HepG2 (cell line): ENCODE results near the gene S100A9. TPM values are rescaled to one million over a fixed set of nuclear protein-coding genes. Genes with fewer than 3 reads are reported as not detected.

Experiments used
- ATAC-seq: fragments of 200-7000 bp; cut with Tn5 transposase; 3 replicates; pipeline ENCODE4 v1.9.1; 2020; ENCODE audit warnings: mild to moderate bottlenecking, moderate library complexity
- BruUV-seq: library from RNA; stranded (reverse); fragments of 400-500 nt; replicated peaks from 2 replicates; lab custom pipeline; 2021; lab: Mats Ljungman, UMichigan
- CTCF ChIA-PET: fragments of 300-600 bp; formaldehyde crosslinking; extraction: SDS; loops from one replicate; lab custom pipeline; 2021; ENCODE audit warnings: low total read pairs, inconsistent platforms, low intra/inter-chr PET ratio; lab: Yijun Ruan, JAX
- POLR2A ChIA-PET: fragments of 350-600 bp; sonication (Branson Sonifier 250); formaldehyde crosslinking; loops from one replicate; lab custom pipeline; 2020; ENCODE audit warnings: antibody characterized with exemption, inconsistent platforms; lab: Yijun Ruan, JAX
- DNase-seq: peaks from one replicate; pipeline ENCODE4 v3.0.0-alpha.2; 2015; ENCODE audit warnings: low spot score
- FAIRE-seq: peaks from 3 replicates; lab custom pipeline; 2011; peaks lifted over from hg19 to GRCh38; lab: Jason Lieb, UNC
- H2AFZ ChIP-seq: one replicate; pipeline ENCODE4 v1.6.1; 2011; ENCODE audit warnings: low read length, inconsistent platforms
- H3K27ac ChIP-seq: fragments of 300-600 bp; 3 replicates; pipeline ENCODE4 v1.8.0; 2011; ENCODE audit warnings: mixed run types, mild to moderate bottlenecking, mixed read lengths, low read length, inconsistent platforms; ENCODE audit not compliant: insufficient read depth; ENCODE audit errors: extremely low read length
- H3K27me3 ChIP-seq, 2 experiments: fragments of 200-600 bp in 1 of 2; 2 replicates in 1 of 2; 3 replicates in 1 of 2; pipeline versions ENCODE4 v1.6.0 to v1.8.0; 2011; ENCODE audit warnings: low read length in 2 of 2, mild to moderate bottlenecking in 2 of 2, moderate library complexity in 2 of 2, inconsistent platforms in 1 of 2; ENCODE audit not compliant: insufficient read depth in 2 of 2, control insufficient read depth in 1 of 2
- H3K36me3 ChIP-seq, 2 experiments: fragments of 200-600 bp in 1 of 2; replicated peaks in 1 of 2; 2 replicates in 1 of 2; 3 replicates in 1 of 2; pipeline versions ENCODE4 v1.5.1 to v1.8.0; 2011; ENCODE audit warnings: low read length in 2 of 2, inconsistent platforms in 1 of 2; ENCODE audit not compliant: insufficient read depth in 2 of 2, control insufficient read depth in 1 of 2
- H3K4me1 ChIP-seq: 2 replicates; pipeline ENCODE4 v1.5.1; 2012; ENCODE audit warnings: low read length, inconsistent platforms; ENCODE audit not compliant: insufficient read depth
- H3K4me2 ChIP-seq: 2 replicates; pipeline ENCODE4 v1.6.0; 2011; ENCODE audit warnings: low read depth, low read length, inconsistent platforms
- H3K4me3 ChIP-seq, 3 experiments: fragments of 200-600 bp in 1 of 3; sonication (generic), shearing (Covaris generic) in 1 of 3; replicated peaks in 1 of 3; 2 replicates each; pipeline ENCODE4 v1.5.1; 2011 to 2016; ENCODE audit warnings: low read length in 3 of 3, inconsistent platforms in 2 of 3, low read depth in 2 of 3, mild to moderate bottlenecking in 2 of 3, control low read depth in 1 of 3, mixed read lengths in 1 of 3; ENCODE audit not compliant: insufficient read depth in 1 of 3
- H3K79me2 ChIP-seq: one replicate; pipeline ENCODE4 v1.6.1; 2011; ENCODE audit warnings: low read length, inconsistent platforms; ENCODE audit not compliant: insufficient read depth
- H3K9ac ChIP-seq: 2 replicates; pipeline ENCODE4 v1.6.0; 2011; ENCODE audit warnings: mild to moderate bottlenecking, low read depth, low read length, inconsistent platforms; ENCODE audit not compliant: insufficient read depth
- H3K9me3 ChIP-seq: 2 replicates; pipeline ENCODE4 v1.5.1; 2012; ENCODE audit warnings: mild to moderate bottlenecking, low read length
- H4K20me1 ChIP-seq: 2 replicates; pipeline ENCODE4 v1.6.0; 2011; ENCODE audit warnings: inconsistent platforms, mild to moderate bottlenecking, low read length, moderate library complexity; ENCODE audit not compliant: insufficient read depth
- JUNB ChIP-seq: sonication (generic); formaldehyde crosslinking; IDR thresholded peaks from 2 replicates; pipeline ENCODE4 v1.8.0; 2022; ENCODE audit warnings: missing genetic modification reagents, mild to moderate bottlenecking, borderline replicate concordance
- MEIS2 ChIP-seq: sonication (generic); formaldehyde crosslinking; IDR thresholded peaks from 2 replicates; pipeline ENCODE4 v1.9.0; 2021; ENCODE audit warnings: mild to moderate bottlenecking, missing genetic modification reagents
- PCBP2 ChIP-seq: fragments of 200-400 bp; formaldehyde crosslinking; optimal IDR thresholded peaks from 2 replicates; pipeline ENCODE3; 2018; ENCODE audit warnings: low read length, low read depth; ENCODE audit not compliant: poor library complexity, severe bottlenecking
- RELA ChIP-seq: sonication (generic); formaldehyde crosslinking; IDR thresholded peaks from 2 replicates; pipeline ENCODE4 v1.4.0; 2020; ENCODE audit warnings: missing genetic modification reagents
- ZBTB42 ChIP-seq: sonication (generic); formaldehyde crosslinking; IDR thresholded peaks from 2 replicates; pipeline ENCODE4 v1.5.0; 2020; ENCODE audit warnings: mild to moderate bottlenecking, missing genetic modification reagents
- ZNF772 ChIP-seq: sonication (generic); formaldehyde crosslinking; IDR thresholded peaks from 2 replicates; pipeline ENCODE4 v1.5.0; 2020; ENCODE audit warnings: mild to moderate bottlenecking, missing genetic modification reagents
- ZNF776 ChIP-seq: sonication (generic); formaldehyde crosslinking; IDR thresholded peaks from 2 replicates; pipeline ENCODE4 v1.4.0; 2020; ENCODE audit warnings: mild to moderate bottlenecking, missing genetic modification reagents
- WGBS: methylation state at CpG from one replicate; pipeline ENCODE4 v1.1.6; 2017; ENCODE audit warnings: low lambda C conversion rate; 5-methylcytosine and 5-hydroxymethylcytosine counted together
- in situ Hi-C: cut with HindIII; loops from 2 replicates; pipeline ENCODE4 v1.10.0; 2017; ENCODE audit warnings: low pct_unique_long_range_greater_than_20kb; ENCODE audit not compliant: extremely low pct_ligation_motif_present
- intact Hi-C: fragments of 100-400 bp; cut with micrococcal nuclease; formaldehyde crosslinking; loops from one replicate; pipeline ENCODE4 v1.10.0; 2022; ENCODE audit not compliant: unreplicated experiment
- polyA plus RNA-seq, 8 experiments: library from polyadenylated mRNA; depleted of rRNA in 3 of 8; stranded (reverse) in 7 of 8; unstranded in 1 of 8; fragments of >200 nt; fragmentation: Illumina TruSeq in 4 of 8; extraction: Trizol in 4 of 8; gene quantifications; 2 replicates each; pipeline versions ENCODE4 v1.2.1 to v1.2.3, GENCODE V29; 2011 to 2016; ENCODE audit warnings: low read depth in 4 of 8, missing spikeins in 1 of 8, mixed read lengths in 1 of 8; ENCODE audit not compliant: insufficient read depth in 1 of 8
- total RNA-seq, 5 experiments: library from RNA; depleted of rRNA; stranded (reverse); fragments of >200 nt; fragmentation: Illumina TruSeq; extraction: Trizol; gene quantifications; 2 replicates each; pipeline ENCODE4 v1.2.3, GENCODE V29; 2016; ENCODE audit warnings: low read depth in 1 of 5
- TF ChIP-seq, protein P1 (sequence below): sonication (generic); formaldehyde crosslinking; conservative IDR thresholded peaks from 2 replicates; pipeline ENCODE4 v1.8.0; 2022; ENCODE audit warnings: low read depth, missing genetic modification reagents
- TF ChIP-seq, protein P2 (sequence below): sonication (generic); formaldehyde crosslinking; IDR thresholded peaks from 2 replicates; pipeline ENCODE4 v1.5.0; 2020; ENCODE audit warnings: missing genetic modification reagents, mild to moderate bottlenecking, borderline replicate concordance

The S100A9 gene
- total and polyA plus RNA-seq, 2 of the 13 experiments (the other 11 are each of a cell fraction or from before 2014, with no cell fraction given), result 0.31 to 0.69 TPM

DNA sequence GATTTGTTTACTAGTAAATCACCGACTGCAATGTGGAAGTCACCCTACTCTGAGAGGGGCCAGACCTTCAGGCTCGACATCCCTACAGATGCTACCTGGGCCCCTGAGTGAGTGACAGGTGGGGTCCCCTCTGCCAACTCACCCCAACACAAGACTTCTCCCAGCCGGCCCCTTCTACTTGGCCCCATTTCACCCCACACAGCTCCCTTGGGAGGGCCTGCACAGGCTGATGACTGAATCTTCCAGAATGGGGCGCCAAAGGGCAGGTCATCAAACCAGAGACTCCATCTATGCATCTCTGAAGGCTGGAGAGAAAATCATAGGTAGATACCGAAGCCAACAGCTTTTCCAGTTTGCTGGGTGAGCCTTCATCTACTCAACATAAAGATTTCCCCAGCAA lies 42.6 kb downstream of the S100A9 start:
- POLR2A ChIA-PET, result no interaction called here

DNA sequence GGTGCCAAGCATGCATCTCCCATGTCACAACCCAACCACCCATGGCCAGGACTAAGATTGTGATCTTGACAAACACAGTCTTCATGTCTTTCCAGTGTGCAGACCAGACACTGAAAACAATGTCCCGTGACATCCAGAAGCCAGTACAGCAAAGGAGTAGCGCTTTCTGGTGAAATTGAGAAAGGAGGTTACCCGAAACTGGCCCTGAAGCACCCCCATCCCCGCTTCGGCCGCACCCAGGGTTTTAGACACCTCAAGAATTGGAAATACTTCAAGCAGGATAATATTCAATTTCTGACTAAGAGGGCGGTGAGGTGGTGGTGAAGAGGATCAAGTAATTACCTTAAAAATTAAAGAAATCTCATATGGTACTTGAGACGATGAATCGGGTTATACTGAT lies 43.8 kb downstream of the S100A9 start:
- H3K4me1 ChIP-seq, result no peaks in the 10 kb centered on the region
- ChIA-PET CTCF (no interaction called here), POLR2A (no interaction called here)
- no peak overlapping the region for H3K27ac ChIP-seq
- H3K9me3 ChIP-seq, result no peaks in the 10 kb centered on the region
- H3K27me3 ChIP-seq, result peaks cover 2 to 57% of the 10 kb centered on the region in 2 experiments; a peak in 4 of 5 replicates
- DNase-seq (no peak), FAIRE-seq (no peak), ATAC-seq (no peak)
- H3K36me3 ChIP-seq, result no peaks in the 10 kb centered on the region
- in situ Hi-C loops, result no loop called here
- H3K4me3 ChIP-seq, result no peak overlapping the region
- intact Hi-C loops, result no loop called here
- WGBS, result under 1% methylated on average over 9 of the region's 9 CpGs
- no peak for TF ChIP-seq ZNF772 (CRISPR knock-in tag)
- TF ChIP-seq MEIS2, result no peak
- H2AFZ ChIP-seq, result no peak overlapping the region
- H3K79me2 ChIP-seq, result no peaks in the 10 kb centered on the region
- H3K9ac ChIP-seq, result no peak overlapping the region
- H4K20me1 ChIP-seq, result no peaks in the 10 kb centered on the region
- H3K4me2 ChIP-seq, result no peak overlapping the region
- no TSS peak for BruUV-seq

More for the DNA sequence above, 42.6 kb downstream of the S100A9 start:
- Histone ChIP-seq H3K4me1 (no peaks in the 10 kb centered on the region), H3K27me3 (peaks cover 2 to 62% of the 10 kb centered on the region in 2 experiments; a peak in 4 of 5 replicates), H3K27ac (no peak overlapping the region), H4K20me1 (no peaks in the 10 kb centered on the region), H2AFZ (no peak overlapping the region), H3K9ac (no peak overlapping the region), H3K4me2 (no peak overlapping the region), H3K36me3 (no peaks in the 10 kb centered on the region), H3K79me2 (no peaks in the 10 kb centered on the region), H3K4me3 (no peak overlapping the region), H3K9me3 (no peaks in the 10 kb centered on the region)
- WGBS, result 2% methylated on average over 3 of the region's 5 CpGs
- no peak for DNase-seq
- FAIRE-seq, result no peak
- intact Hi-C loops, result no loop called here
- in situ Hi-C loops, result no loop called here
- no peak for ATAC-seq
- TF ChIP-seq, protein P1, sequence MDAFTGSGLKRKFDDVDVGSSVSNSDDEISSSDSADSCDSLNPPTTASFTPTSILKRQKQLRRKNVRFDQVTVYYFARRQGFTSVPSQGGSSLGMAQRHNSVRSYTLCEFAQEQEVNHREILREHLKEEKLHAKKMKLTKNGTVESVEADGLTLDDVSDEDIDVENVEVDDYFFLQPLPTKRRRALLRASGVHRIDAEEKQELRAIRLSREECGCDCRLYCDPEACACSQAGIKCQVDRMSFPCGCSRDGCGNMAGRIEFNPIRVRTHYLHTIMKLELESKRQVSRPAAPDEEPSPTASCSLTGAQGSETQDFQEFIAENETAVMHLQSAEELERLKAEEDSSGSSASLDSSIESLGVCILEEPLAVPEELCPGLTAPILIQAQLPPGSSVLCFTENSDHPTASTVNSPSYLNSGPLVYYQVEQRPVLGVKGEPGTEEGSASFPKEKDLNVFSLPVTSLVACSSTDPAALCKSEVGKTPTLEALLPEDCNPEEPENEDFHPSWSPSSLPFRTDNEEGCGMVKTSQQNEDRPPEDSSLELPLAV (CRISPR knock-in tag), result no peak
- TF ChIP-seq, protein P2, sequence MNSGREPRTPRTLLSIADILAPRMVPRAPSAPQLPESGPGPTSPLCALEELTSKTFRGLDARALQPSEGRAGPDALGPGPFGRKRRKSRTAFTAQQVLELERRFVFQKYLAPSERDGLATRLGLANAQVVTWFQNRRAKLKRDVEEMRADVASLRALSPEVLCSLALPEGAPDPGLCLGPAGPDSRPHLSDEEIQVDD (CRISPR knock-in tag), result no peak
- TF ChIP-seq JUNB, result no peak
- TF ChIP-seq ZBTB42 (CRISPR knock-in tag), result no peak
- TF ChIP-seq RELA, result no peak
- no peak for TF ChIP-seq PCBP2
- no peak for TF ChIP-seq ZNF776 (CRISPR knock-in tag)
- no TSS peak for BruUV-seq
- CTCF ChIA-PET, result no interaction called here
